Measurements from ENCODE around the gene MTERF4. TPM values are rescaled to one million over a fixed set of nuclear protein-coding genes. Genes with fewer than 3 reads are reported as not detected.

MTERF4 gene
- total RNA-seq, 1 donor from 2014 or later = 21.5 TPM

DNA sequence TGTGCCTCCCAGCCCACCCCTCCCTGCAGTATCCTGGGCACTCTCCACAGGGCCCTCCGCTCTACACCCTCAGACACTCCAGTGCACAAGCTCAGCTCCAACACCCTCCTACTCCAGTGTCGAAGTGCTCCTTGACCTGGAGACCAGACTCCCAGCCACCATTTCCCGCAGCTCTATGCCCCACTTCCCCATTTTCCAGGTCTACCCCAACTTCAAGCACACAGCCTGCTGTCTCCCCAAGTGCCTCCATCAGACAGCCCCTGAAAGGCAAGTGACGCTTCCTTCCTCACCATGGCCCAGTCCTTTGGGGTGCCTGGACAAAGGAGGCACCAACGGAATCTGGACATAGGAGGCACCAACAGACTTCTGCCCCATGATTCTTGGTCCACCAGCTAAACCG is 40.0 kb upstream of the MTERF4 start:
- Mint-ChIP-seq H3K36me3 (ENCODE audit: low read depth) (no peaks in the 10 kb centered on the region), H3K9me3 (ENCODE audit: low read depth) (no peaks in the 10 kb centered on the region), H3K4me3 (ENCODE audit: unreplicated experiment) (no peak overlapping the region), H3K27me3 (ENCODE audit: low read depth) (no peaks in the 10 kb centered on the region), H3K4me1 (ENCODE audit: low read depth) (peaks cover 2% of the 10 kb centered on the region), H3K27ac (ENCODE audit: unreplicated experiment) (no peak overlapping the region)
- DNase-seq (ENCODE audit: low spot score) = peak; percentile 26
- no peak for TF ChIP-seq CTCF (IDR thresholded peaks at IDR 0.05)

GRCh38 chr2:241141214-241141770 is 39.2 kb upstream of the MTERF4 start:
- DNase-seq (ENCODE audit: low spot score) = peak; percentile 70
- H3K4me1 Mint-ChIP-seq (ENCODE audit: low read depth) = peaks cover 2% of the 10 kb centered on the region
- no peaks in the 10 kb centered on the region for H3K9me3 Mint-ChIP-seq (ENCODE audit: low read depth)
- peaks cover under 1% of the 10 kb centered on the region for H3K36me3 Mint-ChIP-seq (ENCODE audit: low read depth)
- TF ChIP-seq CTCF (IDR thresholded peaks at IDR 0.05) = no peak
- no peak overlapping the region for H3K27ac Mint-ChIP-seq (ENCODE audit: unreplicated experiment)
- no peaks in the 10 kb centered on the region for H3K27me3 Mint-ChIP-seq (ENCODE audit: low read depth)
- H3K4me3 Mint-ChIP-seq (ENCODE audit: unreplicated experiment) = no peak overlapping the region

- Mint-ChIP-seq H3K4me1 (ENCODE audit: low read depth) (peaks cover 2% of the 10 kb centered on the region), H3K9me3 (ENCODE audit: low read depth) (no peaks in the 10 kb centered on the region), H3K4me3 (ENCODE audit: unreplicated experiment) (no peak overlapping the region), H3K36me3 (ENCODE audit: low read depth) (peaks cover 3% of the 10 kb centered on the region), H3K27ac (ENCODE audit: unreplicated experiment) (no peak overlapping the region), H3K27me3 (ENCODE audit: low read depth) (no peaks in the 10 kb centered on the region)
- peak; percentile 53 for DNase-seq (ENCODE audit: low spot score)
- no peak for TF ChIP-seq CTCF (IDR thresholded peaks at IDR 0.05)
Measured at GRCh38 chr2:241140445-241140840, 38.4 kb upstream of the MTERF4 start.

GRCh38 chr2:241139531-241140444 is 37.7 kb upstream of the MTERF4 start:
- peaks cover 2% of the 10 kb centered on the region for H3K4me1 Mint-ChIP-seq (ENCODE audit: low read depth)
- no peaks in the 10 kb centered on the region for H3K9me3 Mint-ChIP-seq (ENCODE audit: low read depth)
- TF ChIP-seq CTCF (IDR thresholded peaks at IDR 0.05) = no peak
- H3K27ac Mint-ChIP-seq (ENCODE audit: unreplicated experiment) = no peak overlapping the region
- peaks cover 3% of the 10 kb centered on the region for H3K36me3 Mint-ChIP-seq (ENCODE audit: low read depth)
- no peak overlapping the region for H3K4me3 Mint-ChIP-seq (ENCODE audit: unreplicated experiment)
- no peaks in the 10 kb centered on the region for H3K27me3 Mint-ChIP-seq (ENCODE audit: low read depth)
- DNase-seq (ENCODE audit: low spot score) = peak; percentile 38

DNA sequence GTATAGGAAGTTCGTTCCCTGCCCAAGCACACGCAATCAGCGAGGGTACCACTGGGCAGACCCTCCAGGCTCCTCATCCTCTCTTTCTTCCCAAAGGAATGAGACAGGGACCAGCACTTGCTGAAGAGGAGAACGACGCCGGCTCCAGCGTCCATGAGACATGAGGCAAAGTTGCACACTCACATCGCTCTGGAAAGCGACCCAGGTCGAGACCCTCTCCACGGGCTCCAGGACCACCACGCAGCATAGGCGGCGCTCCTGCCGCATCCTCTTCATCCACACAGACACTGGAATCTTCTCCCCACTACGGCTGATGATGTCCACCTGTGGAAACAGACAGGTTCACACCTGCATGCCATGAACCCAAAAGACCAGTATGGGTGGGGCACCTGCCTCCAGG is 36.4 kb upstream of the MTERF4 start:
- Mint-ChIP-seq H3K4me1 (ENCODE audit: low read depth) (peaks cover 2% of the 10 kb centered on the region), H3K36me3 (ENCODE audit: low read depth) (peaks cover 3% of the 10 kb centered on the region), H3K27me3 (ENCODE audit: low read depth) (no peaks in the 10 kb centered on the region), H3K9me3 (ENCODE audit: low read depth) (no peaks in the 10 kb centered on the region), H3K4me3 (ENCODE audit: unreplicated experiment) (no peak overlapping the region), H3K27ac (ENCODE audit: unreplicated experiment) (no peak overlapping the region)
- TF ChIP-seq CTCF (IDR thresholded peaks at IDR 0.05) = no peak
- peak; percentile 56 for DNase-seq (ENCODE audit: low spot score)
